Medulla oblongata (tissue), 1 donor: ENCODE data around the gene GPR3.
"Not testable (repeated sequence)": the region's sequence is repeated elsewhere in the genome, so short reads cannot be mapped to it uniquely, and the experiment has no call there.

Experiments used
- DNase-seq: peaks from one replicate; pipeline ENCODE4 v3.0.0-alpha.2; 2015; ENCODE audit errors: extremely low spot score

GPR3 gene

DNA sequence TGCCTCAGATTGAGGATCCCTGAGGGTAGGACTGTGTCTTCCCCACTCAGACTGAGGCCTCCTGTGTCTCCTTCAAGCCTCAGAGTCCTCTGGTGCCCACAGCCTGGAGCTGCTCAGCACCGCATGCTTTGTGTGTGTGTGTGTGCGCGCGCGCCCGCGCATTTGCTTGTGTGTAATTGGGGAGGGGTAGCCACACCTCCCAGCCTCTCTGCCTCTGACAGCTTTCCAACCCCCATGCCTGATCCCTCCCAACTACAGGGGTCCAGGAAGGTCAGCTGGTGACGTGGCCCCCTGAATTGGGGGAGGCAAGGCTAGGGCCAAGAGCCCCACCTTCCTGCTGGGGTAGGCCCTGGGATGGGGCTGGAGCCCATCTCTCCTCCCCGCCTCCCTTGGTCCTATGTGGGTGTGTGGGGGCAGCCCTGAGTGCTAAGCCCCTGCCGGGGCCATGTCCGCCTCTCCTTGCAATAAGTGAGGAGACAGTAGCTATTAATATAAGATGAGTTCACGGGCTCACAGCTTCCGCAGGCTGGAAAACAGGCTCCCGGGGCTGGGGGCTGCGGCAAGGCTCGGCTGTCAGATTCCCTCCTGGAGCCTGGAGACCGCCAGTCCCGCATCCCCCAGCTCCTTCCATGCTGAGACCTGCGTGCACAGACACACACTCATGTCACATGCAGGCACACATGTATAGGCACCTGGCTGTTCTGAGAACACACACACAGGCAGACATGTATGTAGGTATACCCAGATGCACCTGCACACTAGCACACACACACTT lies 7.0 kb downstream of the GPR3 start:
- no peak for DNase-seq

DNA sequence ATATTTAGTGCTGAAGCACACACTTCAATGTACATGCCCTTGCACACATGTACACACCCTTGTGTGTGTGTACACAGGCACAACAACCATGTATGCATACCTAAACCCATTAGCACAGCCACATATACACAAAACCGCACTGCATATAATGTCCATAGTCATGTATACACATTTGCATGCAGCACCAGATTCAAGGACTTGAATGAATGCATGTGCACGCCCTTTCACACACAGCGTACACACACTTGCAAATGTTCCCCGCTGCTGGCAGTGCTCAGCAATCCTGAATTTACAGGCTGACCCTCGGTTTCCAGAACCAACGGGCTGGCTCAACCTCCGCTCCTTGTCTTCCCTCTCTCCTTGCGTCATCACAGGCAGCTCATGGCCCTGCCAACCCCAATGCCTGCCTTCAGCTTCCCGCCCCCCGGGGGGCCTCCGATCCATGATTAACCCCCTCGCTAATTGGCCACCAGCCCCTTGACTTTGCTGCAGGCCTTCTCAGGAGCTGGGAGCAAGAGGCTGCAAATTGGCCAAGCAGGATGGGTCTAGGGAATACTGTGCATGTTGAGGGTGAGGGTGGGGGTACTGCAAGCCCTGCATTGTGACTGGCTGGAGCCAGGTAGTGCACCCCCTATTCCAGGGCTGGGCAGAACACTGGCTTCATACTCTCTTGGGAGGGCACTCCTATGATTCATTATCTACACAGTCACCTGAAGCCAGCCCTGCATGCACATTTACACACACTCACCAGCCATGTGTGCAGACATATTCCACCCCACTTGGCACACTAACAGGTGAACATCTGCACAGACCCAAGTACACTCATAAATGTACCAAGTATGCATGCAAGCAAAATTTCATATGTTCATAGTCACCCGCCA lies 7.9 kb downstream of the GPR3 start:
- no peak for DNase-seq

DNA sequence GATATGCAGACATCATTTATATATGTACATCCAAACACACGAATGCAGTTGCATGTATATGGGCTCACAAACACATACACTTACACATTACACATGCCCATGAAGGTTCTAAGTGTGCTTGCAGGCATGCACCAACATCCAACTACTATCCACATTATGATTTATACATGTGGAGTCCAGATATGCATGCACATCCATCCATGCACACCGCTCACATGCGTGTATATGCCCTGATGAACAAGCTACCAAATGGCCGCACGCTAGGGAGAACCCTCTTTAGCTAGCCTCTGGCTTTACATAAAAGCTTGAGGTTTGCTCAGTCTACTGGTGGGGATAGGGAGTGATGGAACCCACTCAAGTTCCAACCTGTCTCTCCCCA lies 8.5 kb downstream of the GPR3 start:
- DNase-seq, result no peak

DNA sequence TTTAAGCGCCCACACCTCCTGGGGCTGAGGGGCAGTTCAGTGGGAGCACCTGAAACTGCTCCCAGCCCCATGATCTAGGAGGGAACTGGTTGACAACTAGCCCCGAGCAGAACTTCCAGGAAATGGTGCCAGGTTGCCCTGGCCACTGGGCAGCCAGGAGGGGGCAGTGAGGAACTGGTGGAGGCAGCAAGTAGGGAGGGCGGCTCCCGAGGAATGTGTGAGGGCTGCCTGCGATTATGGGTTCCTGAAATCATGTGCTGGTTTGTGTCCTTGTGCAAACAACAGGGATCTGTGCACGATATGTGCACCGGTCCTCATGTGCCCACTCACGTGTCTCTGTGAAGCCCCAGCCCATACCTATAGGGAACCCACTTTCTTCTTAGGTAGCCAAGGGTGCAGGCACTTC lies 9.9 kb downstream of the GPR3 start:
- DNase-seq, result peak; percentile 90

DNA sequence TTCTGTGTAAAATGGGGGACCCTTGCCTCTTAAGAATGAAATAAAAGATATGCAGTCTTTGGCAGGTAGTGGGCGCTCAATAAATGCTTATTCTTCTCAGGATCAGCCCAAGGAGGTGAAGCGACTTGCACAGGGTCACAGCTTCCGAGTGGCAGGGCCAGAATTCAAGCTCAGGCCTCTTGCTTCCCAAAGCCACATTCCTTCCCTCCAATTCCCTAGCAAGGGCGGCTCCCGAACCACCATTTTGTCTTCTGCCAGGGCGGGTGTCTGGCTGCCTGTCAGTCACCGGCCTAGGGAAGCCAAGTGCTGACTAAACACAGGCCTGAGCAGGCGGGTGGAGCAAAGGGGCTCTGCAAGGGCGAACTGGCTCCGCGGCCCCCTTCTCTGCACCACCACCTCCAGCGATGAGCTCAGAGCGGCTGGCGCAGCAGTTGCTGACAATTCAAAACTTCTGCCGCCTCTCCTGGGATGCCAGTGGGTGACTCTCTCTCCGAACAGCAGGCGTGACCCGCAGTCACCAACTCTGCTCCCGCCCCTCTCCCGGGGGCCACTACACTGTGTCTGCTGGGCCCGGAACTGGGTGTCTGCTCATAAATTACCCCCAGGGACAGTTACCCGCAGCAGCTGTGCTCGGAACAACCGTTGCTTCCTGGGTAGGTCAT lies 10.8 kb downstream of the GPR3 start:
- DNase-seq, result peak; percentile 56

DNA sequence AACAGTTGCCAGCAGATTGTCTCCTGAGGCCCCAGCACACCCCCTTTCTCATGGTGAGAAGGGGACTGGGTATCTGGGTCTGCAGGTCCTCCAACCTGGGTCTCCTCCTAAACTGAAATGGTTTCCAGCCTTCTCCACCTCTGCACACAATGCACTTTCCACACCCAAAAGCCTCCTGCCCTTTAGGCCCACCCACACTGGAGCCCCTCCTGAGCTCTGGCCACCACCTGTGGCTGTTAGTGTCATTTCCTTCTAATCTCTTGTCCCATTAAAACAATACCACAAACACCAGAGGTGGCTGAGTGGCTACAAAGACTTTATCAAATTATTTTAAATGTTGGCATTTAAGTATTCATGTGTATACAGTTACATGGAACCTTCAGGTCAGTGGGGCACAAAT lies 11.5 kb downstream of the GPR3 start:
- peak; percentile 11 for DNase-seq

DNA sequence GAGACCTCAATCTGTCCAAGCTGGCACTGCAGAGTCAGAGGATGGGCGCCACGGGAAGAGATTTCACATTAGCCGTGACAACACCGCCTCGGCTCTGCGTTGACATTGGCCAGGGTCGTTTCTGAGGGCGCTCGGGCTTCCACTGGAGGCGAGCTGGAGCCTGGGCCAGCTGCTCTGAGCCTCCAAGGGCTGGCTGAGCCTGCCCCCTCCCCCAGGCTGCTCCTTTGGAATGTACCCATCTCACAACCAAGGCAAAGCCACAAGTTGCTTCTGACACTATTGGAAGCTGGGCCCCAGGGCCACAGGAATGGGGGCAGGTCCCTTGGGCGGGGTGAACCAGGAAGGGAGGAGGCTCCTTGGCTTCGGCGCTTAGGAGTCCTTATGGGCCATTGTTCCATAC lies 12.7 kb downstream of the GPR3 start:
- peak; percentile 47 for DNase-seq

DNA sequence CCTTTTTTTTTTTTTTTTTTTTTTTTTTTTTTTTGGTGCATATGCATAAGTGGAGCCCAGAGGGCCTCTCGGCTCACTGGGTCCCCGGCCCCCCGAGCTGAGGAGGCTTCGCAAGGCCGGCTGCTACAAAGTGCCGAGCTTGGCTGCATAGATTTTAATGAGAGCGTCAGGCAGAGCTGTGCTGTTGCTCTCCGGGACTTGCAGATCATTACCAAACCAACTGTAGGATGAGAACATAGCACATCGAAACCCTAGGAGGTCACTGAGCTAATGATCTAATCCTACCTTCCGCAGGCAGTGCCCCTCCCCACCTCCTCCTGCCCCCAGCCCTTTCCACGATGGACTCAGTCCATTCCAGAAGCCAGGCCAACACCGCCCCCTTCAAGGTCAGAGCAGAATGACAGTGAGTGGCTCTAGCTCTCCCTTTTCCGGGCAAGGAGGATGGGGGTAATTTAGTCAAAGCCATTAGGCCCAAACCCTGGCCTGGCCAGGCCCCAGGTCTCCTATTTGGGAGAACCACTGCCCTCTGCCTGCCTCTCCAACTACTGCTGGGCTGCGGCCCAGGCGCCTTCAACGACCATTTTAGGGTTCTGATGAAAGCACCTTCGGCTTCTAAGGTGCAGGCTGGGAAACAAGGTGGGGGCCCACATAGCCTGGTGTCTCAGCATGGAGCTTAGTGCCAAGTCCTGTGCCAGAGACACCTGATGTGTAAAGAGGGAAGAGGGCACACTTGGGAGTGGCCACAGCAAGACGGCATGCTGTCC lies 13.4 kb downstream of the GPR3 start:
- not testable (repeated sequence) for DNase-seq

DNA sequence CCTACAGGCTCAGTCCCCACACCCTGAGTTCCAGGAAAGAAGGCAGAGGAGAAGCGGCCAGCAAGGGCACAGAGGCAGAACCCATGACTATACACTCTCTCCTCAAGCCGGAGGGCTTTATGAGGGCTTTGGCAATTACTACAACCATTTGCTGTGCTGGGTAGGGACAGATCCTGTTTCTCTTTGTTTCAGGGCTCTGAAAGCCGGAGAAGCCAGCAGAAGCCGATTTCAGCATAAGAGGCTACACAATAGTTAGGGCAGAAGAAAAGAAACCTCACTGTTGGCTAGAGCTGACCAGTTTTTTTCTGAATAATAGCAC lies 13.9 kb downstream of the GPR3 start:
- DNase-seq, result peak; percentile 76

DNA sequence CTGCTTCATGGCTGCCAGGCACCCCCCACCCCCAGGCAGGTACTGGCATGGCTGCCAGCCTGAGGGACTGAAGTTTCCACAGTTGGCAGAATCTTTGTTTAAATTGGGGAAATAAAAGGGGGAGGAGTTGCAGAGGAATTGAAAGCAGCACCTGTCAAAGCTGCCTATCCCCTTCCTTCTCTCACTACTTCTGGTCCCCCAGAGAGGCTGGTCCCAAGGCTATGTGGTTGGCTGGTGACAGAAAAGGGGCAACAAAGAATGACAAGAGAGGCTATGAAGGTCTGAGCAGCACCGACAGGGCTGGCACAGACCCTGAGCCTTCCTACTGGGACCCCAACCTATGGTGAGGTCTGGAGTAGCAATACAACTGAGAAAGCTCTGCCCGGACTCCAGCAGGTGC lies 14.4 kb downstream of the GPR3 start:
- DNase-seq, result not testable (repeated sequence)

DNA sequence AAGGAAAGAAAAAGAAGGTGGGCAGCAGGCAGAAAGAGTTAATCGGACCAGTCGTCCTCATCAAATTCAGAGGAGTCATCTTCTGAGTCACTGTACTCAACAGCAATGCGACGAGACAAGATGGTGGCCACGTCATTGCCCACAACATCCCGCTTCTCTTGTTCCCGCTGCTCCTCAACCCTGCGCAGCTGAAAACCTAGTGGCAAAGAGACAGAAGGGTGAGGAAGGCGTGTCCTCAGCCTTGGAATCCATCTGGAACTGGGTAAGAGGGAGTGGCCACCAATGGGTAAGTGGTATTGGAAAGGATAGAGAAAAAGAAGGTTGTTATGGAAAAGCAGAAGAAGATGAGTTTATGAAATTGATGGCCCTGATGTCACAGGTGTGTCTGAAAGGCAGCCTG lies 15.7 kb downstream of the GPR3 start:
- no peak for DNase-seq

DNA sequence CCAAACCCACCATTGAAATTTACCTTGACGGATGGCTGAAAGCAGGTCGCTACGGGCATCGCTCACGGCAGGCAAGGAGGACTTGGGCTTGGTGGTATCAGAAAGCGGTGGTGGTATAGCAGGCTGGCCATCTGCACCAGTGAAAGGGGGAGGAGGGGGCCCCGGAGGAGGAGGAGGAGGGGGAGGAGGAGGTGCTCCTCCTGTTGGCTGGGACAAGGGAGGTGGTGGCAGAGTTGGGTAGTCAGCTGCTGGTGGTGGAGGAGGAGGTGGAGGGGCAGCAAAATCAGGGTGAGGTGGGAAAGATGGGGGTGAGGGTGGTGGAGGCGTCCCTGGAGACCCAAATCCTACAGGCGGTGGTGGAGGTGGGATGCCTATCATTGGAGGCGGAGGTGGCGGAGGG lies 17.2 kb downstream of the GPR3 start:
- DNase-seq, result no peak

DNA sequence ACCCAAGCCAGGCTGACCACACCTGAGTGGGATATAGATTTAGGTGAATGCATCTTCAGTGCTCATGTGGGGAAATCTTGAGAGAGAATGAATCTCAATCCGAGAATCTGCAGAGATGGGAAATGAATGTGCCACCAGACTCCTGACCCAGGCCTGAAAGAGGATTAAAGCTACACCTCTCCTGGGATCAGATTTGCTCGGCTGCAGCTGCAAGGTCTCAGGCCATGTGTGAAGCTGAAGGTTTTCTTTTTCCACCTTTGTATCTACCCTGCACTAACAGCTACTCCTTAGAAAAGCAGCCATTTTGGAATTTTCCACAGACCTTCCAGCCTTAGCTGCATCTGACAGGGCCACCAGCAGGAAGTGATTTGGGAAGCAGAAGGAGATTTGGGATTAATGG lies 18.3 kb downstream of the GPR3 start:
- DNase-seq, result no peak

DNA sequence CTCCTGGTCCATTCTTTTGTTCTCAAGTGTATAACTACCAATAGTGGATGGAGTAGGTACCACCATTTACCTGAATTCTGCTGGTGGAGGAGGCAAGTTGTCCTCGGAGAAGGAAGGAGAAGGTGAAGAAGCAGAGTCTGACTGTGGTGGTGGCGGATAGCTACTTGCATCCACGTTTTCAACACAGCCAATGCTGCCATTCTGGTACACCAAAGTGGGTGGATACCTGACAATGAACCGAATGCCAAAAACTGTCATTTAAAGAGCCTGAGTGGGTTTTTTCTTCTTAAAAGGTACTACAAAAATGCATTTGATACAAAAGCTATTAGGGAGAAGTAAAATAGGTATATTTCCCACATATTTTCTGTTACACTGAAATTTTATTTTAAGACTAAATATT lies 20.1 kb downstream of the GPR3 start:
- no peak for DNase-seq

DNA sequence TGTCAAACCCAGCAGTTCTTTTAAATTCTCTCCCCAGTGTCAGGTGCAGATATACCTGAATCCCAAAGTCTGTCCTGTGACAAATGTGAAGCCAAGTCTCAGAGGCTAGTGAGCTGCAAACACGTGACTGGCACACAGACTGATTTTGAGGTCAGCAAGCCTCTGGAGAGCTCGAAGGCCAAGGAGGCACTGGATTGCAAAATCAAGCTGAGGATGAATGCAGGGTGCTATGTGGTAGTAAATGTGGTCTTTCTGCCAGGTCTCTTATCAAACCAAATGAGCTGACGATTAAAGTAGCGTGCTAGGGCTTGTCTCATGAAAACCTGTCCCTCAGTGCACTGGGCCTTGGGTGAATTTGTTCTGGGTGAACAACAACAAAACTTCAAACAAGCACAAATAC lies 20.6 kb downstream of the GPR3 start:
- no peak for DNase-seq

DNA sequence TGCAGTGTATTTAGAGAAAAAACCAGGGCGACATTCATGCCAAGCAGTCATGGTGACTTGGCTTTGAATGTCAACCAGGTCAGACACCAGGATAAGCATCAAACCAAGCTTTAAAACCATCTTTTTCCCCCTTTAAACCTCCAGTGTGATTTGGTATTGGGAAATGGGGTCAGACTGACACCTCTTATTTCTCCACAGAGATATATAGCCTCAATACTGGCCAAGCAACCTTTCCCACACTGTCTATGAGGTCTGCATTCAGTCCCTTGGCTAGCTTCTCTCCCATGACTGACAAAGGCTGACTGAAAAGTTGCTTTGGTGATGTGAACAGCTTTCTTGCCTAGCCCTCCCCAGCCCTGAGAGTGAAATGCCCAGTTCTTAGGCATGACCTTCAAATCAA lies 21.7 kb downstream of the GPR3 start:
- peak; percentile 78 for DNase-seq

DNA sequence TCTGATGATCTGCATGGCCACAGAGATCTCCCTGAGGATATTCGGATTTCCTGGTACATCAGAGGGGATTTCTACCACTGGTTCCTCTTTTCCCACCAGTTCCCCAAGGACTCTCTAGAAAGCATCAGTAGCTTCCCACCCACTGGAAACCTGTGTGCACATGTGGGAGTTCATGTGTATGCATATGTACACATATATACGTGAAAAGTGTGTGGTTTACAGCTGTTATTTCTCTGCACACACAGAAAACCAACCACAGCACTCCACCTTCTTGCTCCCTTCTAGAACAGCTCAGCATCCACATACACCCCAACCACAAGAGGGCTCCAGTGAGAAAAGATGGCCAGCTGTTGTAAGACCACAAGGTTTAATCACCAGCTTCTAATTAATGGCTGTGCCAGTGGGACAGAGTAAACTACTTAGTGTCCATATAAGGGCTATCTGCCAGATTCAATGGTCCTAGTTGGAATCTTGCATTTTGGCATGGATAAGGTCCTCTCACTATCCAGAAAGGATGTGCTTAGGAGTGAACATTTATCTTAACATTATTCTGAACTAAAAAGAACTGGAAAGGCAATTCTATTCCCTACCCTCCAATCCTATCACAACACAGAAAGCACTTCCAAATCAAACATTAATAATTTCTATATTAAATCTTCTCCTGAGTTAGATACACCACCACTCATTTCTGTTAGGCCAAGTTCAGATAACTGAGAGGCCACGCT lies 24.1 kb downstream of the GPR3 start:
- peak; percentile 85 for DNase-seq

DNA sequence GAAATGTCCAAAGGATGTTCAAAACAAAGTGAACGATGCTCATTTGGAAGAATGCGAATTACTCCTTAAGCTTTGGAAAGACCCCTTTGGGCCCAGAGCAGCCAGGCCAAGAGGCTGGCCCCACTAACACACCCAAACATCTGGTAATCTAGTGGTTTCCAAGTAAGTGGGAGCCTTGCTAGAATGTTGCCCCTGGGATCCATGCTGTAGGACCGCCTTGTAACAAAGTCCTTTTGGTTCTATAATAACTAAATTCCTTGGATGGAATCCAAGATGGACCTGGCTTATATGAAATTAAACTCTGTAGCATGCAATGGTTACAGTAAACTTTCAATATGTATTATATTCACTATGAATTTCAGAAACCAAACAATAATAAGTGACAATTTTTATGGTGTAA lies 25.3 kb downstream of the GPR3 start:
- DNase-seq, result no peak

DNA sequence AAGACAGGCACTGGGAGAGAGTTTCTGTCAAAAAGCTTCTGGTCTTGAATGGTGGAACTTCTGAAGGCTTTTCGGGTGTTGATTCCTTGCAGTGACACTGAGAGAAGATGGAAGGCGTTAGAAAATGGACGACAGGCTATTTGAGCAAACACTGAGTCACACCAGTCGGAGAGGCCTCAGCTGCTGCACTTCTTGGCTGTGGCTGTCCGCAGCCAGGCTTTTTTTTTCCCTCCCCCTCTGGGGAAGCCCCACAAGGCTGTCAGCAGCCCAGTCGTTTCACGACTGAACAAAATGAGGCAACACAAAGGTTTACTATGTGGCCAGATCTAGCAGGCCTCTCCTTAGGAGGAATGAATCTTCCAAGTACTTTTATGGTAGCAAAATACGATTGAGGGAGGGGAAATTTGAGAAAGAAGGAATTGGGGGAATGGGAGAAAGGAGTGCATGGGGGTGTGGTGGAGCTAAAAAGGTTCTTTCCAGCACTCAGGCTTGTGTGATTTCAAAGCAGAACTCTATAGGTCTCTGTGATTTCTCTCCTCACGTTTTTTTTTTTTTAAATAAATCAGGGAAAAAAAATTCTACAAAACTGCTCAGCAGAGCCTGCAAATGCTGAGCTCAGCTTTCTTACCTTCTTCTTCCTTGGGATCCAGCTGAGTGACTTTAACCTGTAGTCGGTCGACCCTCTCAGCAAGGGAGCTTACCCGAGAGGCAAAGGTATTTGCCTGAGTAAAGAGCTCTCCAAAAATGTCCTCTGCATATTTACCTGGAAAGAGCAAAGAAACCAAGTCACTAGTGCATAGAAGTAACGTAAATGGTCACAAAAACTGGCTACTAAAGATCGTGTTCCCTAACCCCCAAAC lies 26.1 kb downstream of the GPR3 start:
- DNase-seq, result peak; percentile 92

DNA sequence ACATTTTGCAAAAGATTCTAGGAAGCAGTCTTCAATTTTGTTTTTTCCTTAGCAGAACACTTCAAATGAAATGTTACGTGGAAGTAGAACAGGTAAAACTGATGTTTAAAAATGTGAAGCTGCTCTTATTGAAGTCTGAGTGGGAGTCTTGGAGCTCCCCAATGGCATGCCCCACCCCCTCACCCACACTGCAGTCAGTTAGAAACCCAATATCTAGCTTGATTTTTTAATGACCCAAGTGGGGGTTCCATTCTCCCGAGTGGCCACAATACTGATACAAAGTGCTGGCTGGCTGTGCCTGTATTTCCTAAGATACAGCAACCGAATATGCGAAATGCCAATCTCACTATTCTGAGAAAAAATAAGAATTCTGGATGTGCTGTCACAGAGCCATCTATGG lies 31.3 kb downstream of the GPR3 start:
- DNase-seq, result no peak
